ENCODE measurements around the gene ESR1. TPM values are rescaled to one million over a fixed set of nuclear protein-coding genes. Genes with fewer than 3 reads are reported as not detected.
A peak's percentile ranks its signal among the peaks of the same experiment; 100 is the strongest.
"Not testable (repeated sequence)": the region's sequence is repeated elsewhere in the genome, so short reads cannot be mapped to it uniquely, and the experiment has no call there.

ESR1 gene
- total and polyA plus RNA-seq, 2 donors (not counting 1 experiment from before 2014, with no cell fraction given): 0.06 to 0.50 TPM

DNA sequence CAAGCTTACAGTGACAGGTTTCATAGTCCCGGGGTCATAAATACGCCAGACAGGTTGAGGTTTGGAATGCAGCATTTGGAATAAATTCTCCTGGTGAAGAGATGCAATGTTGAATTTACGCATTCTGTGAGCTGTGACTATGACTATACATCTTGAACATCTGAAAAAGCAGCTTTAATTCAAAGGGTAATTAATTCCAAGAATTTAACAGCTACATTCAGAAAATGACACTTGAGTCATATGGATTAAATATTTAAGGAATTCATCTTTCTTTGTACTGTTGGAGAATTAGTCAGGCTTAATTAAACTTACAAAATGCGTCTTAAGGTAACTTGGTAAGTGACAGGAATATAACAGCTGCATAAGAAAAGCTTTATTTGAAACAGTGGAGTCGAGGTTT lies 74.7 kb downstream of the ESR1 start:
- no peaks in the 10 kb centered on the region for H4K20me1 ChIP-seq (ENCODE audit: control insufficient read depth, extremely low read depth, insufficient read depth, low read length)
- TF ChIP-seq, protein P1, sequence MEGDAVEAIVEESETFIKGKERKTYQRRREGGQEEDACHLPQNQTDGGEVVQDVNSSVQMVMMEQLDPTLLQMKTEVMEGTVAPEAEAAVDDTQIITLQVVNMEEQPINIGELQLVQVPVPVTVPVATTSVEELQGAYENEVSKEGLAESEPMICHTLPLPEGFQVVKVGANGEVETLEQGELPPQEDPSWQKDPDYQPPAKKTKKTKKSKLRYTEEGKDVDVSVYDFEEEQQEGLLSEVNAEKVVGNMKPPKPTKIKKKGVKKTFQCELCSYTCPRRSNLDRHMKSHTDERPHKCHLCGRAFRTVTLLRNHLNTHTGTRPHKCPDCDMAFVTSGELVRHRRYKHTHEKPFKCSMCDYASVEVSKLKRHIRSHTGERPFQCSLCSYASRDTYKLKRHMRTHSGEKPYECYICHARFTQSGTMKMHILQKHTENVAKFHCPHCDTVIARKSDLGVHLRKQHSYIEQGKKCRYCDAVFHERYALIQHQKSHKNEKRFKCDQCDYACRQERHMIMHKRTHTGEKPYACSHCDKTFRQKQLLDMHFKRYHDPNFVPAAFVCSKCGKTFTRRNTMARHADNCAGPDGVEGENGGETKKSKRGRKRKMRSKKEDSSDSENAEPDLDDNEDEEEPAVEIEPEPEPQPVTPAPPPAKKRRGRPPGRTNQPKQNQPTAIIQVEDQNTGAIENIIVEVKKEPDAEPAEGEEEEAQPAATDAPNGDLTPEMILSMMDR (conservative IDR thresholded peaks at IDR 0.05 in 1 of 2, IDR thresholded peaks at IDR 0.05 in 1 of 2; ENCODE audit: low read depth in 1 of 2, low read length in 2 of 2): no peak
- no peak for TF ChIP-seq EZH2 (IDR thresholded peaks at IDR 0.05; ENCODE audit: low read length, missing control alignments)
- no peak overlapping the region for H3K9ac ChIP-seq (ENCODE audit: insufficient read depth, low read length)
- DNase-seq (ENCODE audit: low read depth in 2 of 2): no peak
- H2AFZ ChIP-seq (ENCODE audit: low read length): no peak overlapping the region
- H3K4me3 ChIP-seq (replicated peaks in 1 of 4; ENCODE audit: control extremely low read depth in 1 of 4, insufficient read depth in 1 of 4, low read depth in 3 of 4, low read length in 4 of 4): no peak overlapping the region
- H3K79me2 ChIP-seq (ENCODE audit: control insufficient read depth, insufficient read depth, low read length): no peaks in the 10 kb centered on the region
- no peak overlapping the region for H3K27ac ChIP-seq (ENCODE audit: insufficient read depth, low read length)
- no peak overlapping the region for H3K4me2 ChIP-seq (ENCODE audit: extremely low read depth, insufficient read depth, low read length)
- H3K4me1 ChIP-seq (ENCODE audit: control insufficient read depth, extremely low read depth, insufficient read depth, low read length): no peaks in the 10 kb centered on the region
- no peaks in the 10 kb centered on the region for H3K27me3 ChIP-seq (ENCODE audit: control insufficient read depth, insufficient read depth, low read length)
- no peaks in the 10 kb centered on the region for H3K36me3 ChIP-seq (ENCODE audit: control insufficient read depth, insufficient read depth, low read length)
- H3K9me3 ChIP-seq (ENCODE audit: control insufficient read depth, insufficient read depth, low read depth, low read length): no peaks in the 10 kb centered on the region

DNA sequence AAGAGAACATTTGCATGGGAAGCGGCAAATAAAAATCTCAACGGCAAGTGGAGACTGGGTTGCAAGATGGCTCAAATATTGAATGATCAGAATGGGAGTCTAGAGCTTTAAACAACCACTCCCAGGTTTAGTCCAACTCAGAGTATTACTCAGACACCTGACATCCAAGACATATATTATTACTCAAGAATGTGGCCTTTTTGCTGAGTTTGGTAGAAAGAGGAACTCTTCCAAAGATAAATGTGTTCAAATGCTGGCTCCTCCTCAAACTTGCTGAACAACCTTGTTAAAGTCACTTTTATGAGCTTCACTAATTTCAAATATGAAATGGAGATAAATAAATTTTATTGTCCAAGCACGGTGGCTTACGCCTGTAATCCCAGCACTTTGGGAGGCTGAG lies 77.8 kb downstream of the ESR1 start:
- Histone ChIP-seq H4K20me1 (ENCODE audit: control insufficient read depth, extremely low read depth, insufficient read depth, low read length) (no peaks in the 10 kb centered on the region), H3K4me2 (ENCODE audit: extremely low read depth, insufficient read depth, low read length) (no peak overlapping the region), H3K4me3 (replicated peaks in 1 of 4; ENCODE audit: control extremely low read depth in 1 of 4, insufficient read depth in 1 of 4, low read depth in 3 of 4, low read length in 4 of 4) (no peak overlapping the region), H3K9ac (ENCODE audit: insufficient read depth, low read length) (no peak overlapping the region), H3K27me3 (ENCODE audit: control insufficient read depth, insufficient read depth, low read length) (no peaks in the 10 kb centered on the region), H3K36me3 (ENCODE audit: control insufficient read depth, insufficient read depth, low read length) (no peaks in the 10 kb centered on the region), H3K79me2 (ENCODE audit: control insufficient read depth, insufficient read depth, low read length) (no peaks in the 10 kb centered on the region), H2AFZ (ENCODE audit: low read length) (no peak overlapping the region), H3K27ac (ENCODE audit: insufficient read depth, low read length) (no peak overlapping the region), H3K9me3 (ENCODE audit: control insufficient read depth, insufficient read depth, low read depth, low read length) (no peaks in the 10 kb centered on the region), H3K4me1 (ENCODE audit: control insufficient read depth, extremely low read depth, insufficient read depth, low read length) (no peaks in the 10 kb centered on the region)
- no peak for TF ChIP-seq EZH2 (IDR thresholded peaks at IDR 0.05; ENCODE audit: low read length, missing control alignments)
- TF ChIP-seq, protein P1 (conservative IDR thresholded peaks at IDR 0.05 in 1 of 2, IDR thresholded peaks at IDR 0.05 in 1 of 2; ENCODE audit: low read depth in 1 of 2, low read length in 2 of 2): no peak
- DNase-seq (ENCODE audit: low read depth in 2 of 2): no peak

DNA sequence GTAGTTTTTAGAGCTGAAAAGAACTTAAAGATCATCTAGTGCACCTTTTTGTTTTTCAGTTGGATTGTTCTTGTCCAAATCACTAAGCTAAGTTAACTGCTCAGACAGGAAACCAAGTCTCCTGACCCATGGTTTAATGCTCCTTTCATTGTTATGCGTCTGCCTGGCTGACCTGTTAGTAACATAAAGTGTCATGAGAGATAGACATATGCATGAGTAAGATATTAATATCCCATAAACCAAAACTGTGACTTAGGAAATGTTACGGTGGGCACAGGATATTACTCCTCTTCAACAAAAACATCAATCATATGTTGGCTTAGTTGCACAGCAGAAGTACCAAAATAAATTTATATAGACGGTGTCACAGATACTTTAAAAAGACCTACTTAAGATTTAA lies 84.0 kb downstream of the ESR1 start:
- Histone ChIP-seq H4K20me1 (ENCODE audit: control insufficient read depth, extremely low read depth, insufficient read depth, low read length) (no peaks in the 10 kb centered on the region), H3K4me2 (ENCODE audit: extremely low read depth, insufficient read depth, low read length) (no peak overlapping the region), H3K9me3 (ENCODE audit: control insufficient read depth, insufficient read depth, low read depth, low read length) (no peaks in the 10 kb centered on the region), H2AFZ (ENCODE audit: low read length) (no peak overlapping the region), H3K79me2 (ENCODE audit: control insufficient read depth, insufficient read depth, low read length) (no peaks in the 10 kb centered on the region), H3K9ac (ENCODE audit: insufficient read depth, low read length) (no peak overlapping the region), H3K27ac (ENCODE audit: insufficient read depth, low read length) (no peak overlapping the region), H3K4me3 (replicated peaks in 1 of 4; ENCODE audit: control extremely low read depth in 1 of 4, insufficient read depth in 1 of 4, low read depth in 3 of 4, low read length in 4 of 4) (no peak overlapping the region), H3K36me3 (ENCODE audit: control insufficient read depth, insufficient read depth, low read length) (no peaks in the 10 kb centered on the region), H3K27me3 (ENCODE audit: control insufficient read depth, insufficient read depth, low read length) (no peaks in the 10 kb centered on the region), H3K4me1 (ENCODE audit: control insufficient read depth, extremely low read depth, insufficient read depth, low read length) (no peaks in the 10 kb centered on the region)
- no peak for DNase-seq (ENCODE audit: low read depth in 2 of 2)
- TF ChIP-seq, protein P1 (conservative IDR thresholded peaks at IDR 0.05 in 1 of 2, IDR thresholded peaks at IDR 0.05 in 1 of 2; ENCODE audit: low read depth in 1 of 2, low read length in 2 of 2): no peak
- no peak for TF ChIP-seq EZH2 (IDR thresholded peaks at IDR 0.05; ENCODE audit: low read length, missing control alignments)

DNA sequence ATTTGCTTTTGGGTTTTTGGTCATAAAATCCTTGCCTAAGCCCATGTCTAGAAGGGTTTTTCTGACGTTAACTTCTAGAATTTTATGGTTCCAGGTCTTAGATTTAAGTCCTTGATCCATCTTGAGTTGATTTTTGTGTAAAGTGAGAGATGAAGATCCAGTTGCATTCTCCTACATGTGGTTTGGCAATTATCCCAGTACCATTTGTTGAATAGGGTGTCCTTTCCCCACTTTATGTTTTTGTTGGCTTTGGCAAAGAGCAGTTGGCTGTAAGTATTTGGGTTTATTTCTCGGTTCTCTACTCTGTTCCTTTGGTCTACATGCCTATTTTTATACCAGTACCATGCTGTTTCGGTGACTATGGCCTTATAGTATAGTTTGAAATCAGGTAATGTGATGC lies 86.9 kb downstream of the ESR1 start:
- not testable (repeated sequence) for H3K9ac ChIP-seq (ENCODE audit: insufficient read depth, low read length); H3K79me2 ChIP-seq (ENCODE audit: control insufficient read depth, insufficient read depth, low read length)
- DNase-seq (ENCODE audit: low read depth in 2 of 2): peak; percentile 18 to 39

DNA sequence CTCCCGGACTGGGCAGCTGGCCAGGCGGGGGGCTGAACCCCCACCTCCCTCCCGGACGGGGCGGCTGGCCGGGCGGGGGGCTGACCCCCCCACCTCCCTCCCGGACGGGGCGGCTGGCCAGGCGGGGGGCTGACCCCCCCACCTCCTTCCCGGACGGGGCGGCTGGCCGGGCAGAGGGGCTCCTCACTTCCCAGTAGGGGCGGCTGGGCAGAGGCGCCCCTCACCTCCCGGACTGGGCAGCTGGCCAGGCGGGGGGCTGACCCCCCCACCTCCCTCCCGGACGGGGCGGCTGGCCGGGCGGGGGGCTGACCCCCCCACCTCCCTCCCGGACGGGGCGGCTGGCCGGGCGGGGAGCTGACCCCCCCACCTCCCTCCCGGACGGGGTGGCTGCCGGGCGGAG lies 91.7 kb downstream of the ESR1 start:
- not testable (repeated sequence) for H2AFZ ChIP-seq (ENCODE audit: low read length); H3K4me3 ChIP-seq (replicated peaks in 1 of 4; ENCODE audit: control extremely low read depth in 1 of 4, insufficient read depth in 1 of 4, low read depth in 3 of 4, low read length in 4 of 4); H4K20me1 ChIP-seq (ENCODE audit: control insufficient read depth, extremely low read depth, insufficient read depth, low read length); H3K4me1 ChIP-seq (ENCODE audit: control insufficient read depth, extremely low read depth, insufficient read depth, low read length); H3K79me2 ChIP-seq (ENCODE audit: control insufficient read depth, insufficient read depth, low read length); H3K4me2 ChIP-seq (ENCODE audit: extremely low read depth, insufficient read depth, low read length); H3K36me3 ChIP-seq (ENCODE audit: control insufficient read depth, insufficient read depth, low read length); H3K27ac ChIP-seq (ENCODE audit: insufficient read depth, low read length); H3K9ac ChIP-seq (ENCODE audit: insufficient read depth, low read length); DNase-seq (ENCODE audit: low read depth in 2 of 2); H3K9me3 ChIP-seq (ENCODE audit: control insufficient read depth, insufficient read depth, low read depth, low read length); H3K27me3 ChIP-seq (ENCODE audit: control insufficient read depth, insufficient read depth, low read length)

More for the DNA sequence above, 86.9 kb downstream of the ESR1 start:
- H4K20me1 ChIP-seq (ENCODE audit: control insufficient read depth, extremely low read depth, insufficient read depth, low read length); H3K36me3 ChIP-seq (ENCODE audit: control insufficient read depth, insufficient read depth, low read length); H3K4me1 ChIP-seq (ENCODE audit: control insufficient read depth, extremely low read depth, insufficient read depth, low read length); H3K4me3 ChIP-seq (replicated peaks in 1 of 4; ENCODE audit: control extremely low read depth in 1 of 4, insufficient read depth in 1 of 4, low read depth in 3 of 4, low read length in 4 of 4); H3K27ac ChIP-seq (ENCODE audit: insufficient read depth, low read length); H3K9me3 ChIP-seq (ENCODE audit: control insufficient read depth, insufficient read depth, low read depth, low read length); H3K27me3 ChIP-seq (ENCODE audit: control insufficient read depth, insufficient read depth, low read length); H3K4me2 ChIP-seq (ENCODE audit: extremely low read depth, insufficient read depth, low read length); H2AFZ ChIP-seq (ENCODE audit: low read length): not testable (repeated sequence)

Measured in fibroblast of lung (primary cell).